H1 (cell line): Measurements from ENCODE around the gene SLIT3. TPM values are rescaled to one million over a fixed set of nuclear protein-coding genes. Genes with fewer than 3 reads are reported as not detected.

Source experiments
- CTCF ChIA-PET: fragments of 300-600 bp; sonication (Branson Sonifier 250); formaldehyde crosslinking; loops from one replicate; lab custom pipeline; 2021; ENCODE audit not compliant: partially characterized antibody; lab: Charles Lee
- POLR2A ChIA-PET: fragments of 300-600 bp; sonication (Branson Sonifier 250); formaldehyde crosslinking; loops from one replicate; lab custom pipeline; 2021; ENCODE audit warnings: inconsistent platforms; ENCODE audit not compliant: partially characterized antibody; lab: Charles Lee
- DNase-seq, 2 experiments: peaks; one replicate each; pipeline versions ENCODE4 v3.0.0 to v3.0.0-alpha.2; 2010 to 2022; ENCODE audit warnings: low spot score in 2 of 2, low read depth in 1 of 2, mixed read lengths in 1 of 2
- FAIRE-seq: peaks from 2 replicates; lab custom pipeline; 2011; peaks lifted over from hg19 to GRCh38; lab: Jason Lieb, UNC
- H2AFZ ChIP-seq: 2 replicates; pipeline ENCODE4 v1.8.1; 2012; ENCODE audit warnings: low read length, inconsistent platforms
- H2AK5ac ChIP-seq: 2 replicates; pipeline ENCODE4 v1.6.1; 2013; ENCODE audit warnings: low read depth, low read length
- H2BK120ac ChIP-seq: replicated peaks from 2 replicates; pipeline ENCODE3; 2013; ENCODE audit warnings: low read depth, low read length, inconsistent platforms
- H2BK12ac ChIP-seq: 2 replicates; pipeline ENCODE4 v1.6.1; 2013; ENCODE audit warnings: low read depth, low read length
- H2BK15ac ChIP-seq: 2 replicates; pipeline ENCODE4 v1.6.1; 2013; ENCODE audit warnings: low read length
- H2BK20ac ChIP-seq: 2 replicates; pipeline ENCODE4 v1.6.1; 2013; ENCODE audit warnings: low read length
- H2BK5ac ChIP-seq: 2 replicates; pipeline ENCODE4 v1.6.1; 2013; ENCODE audit warnings: low read depth, low read length
- H3K14ac ChIP-seq: 2 replicates; pipeline ENCODE4 v1.6.1; 2013; ENCODE audit warnings: inconsistent platforms; ENCODE audit not compliant: insufficient read length
- H3K18ac ChIP-seq: 2 replicates; pipeline ENCODE4 v1.6.1; 2013; ENCODE audit warnings: low read length; ENCODE audit errors: extremely low read depth
- H3K23ac ChIP-seq: 2 replicates; pipeline ENCODE4 v1.6.1; 2013; ENCODE audit warnings: inconsistent platforms; ENCODE audit not compliant: insufficient read length
- H3K23me2 ChIP-seq: 2 replicates; pipeline ENCODE4 v1.6.1; 2013; ENCODE audit warnings: low read depth, low read length
- H3K27ac ChIP-seq: 2 replicates; pipeline ENCODE4 v1.6.1; 2011; ENCODE audit warnings: low read depth, low read length, inconsistent platforms
- H3K27me3 ChIP-seq, 4 experiments: replicated peaks in 1 of 4; 1 replicate in 1 of 4; 2 replicates in 3 of 4; pipeline versions ENCODE4 v1.6.1 to v1.8.1; 2011 to 2013; ENCODE audit warnings: low read length in 3 of 4, mild to moderate bottlenecking in 3 of 4, inconsistent platforms in 2 of 4, mixed read lengths in 2 of 4, moderate library complexity in 1 of 4; ENCODE audit not compliant: control insufficient read depth in 3 of 4, insufficient read depth in 3 of 4; ENCODE audit errors: extremely low read depth in 1 of 4
- H3K36me3 ChIP-seq, 4 experiments: 2 replicates each; pipeline versions ENCODE4 v1.6.1 to v1.8.1; 2011 to 2013; ENCODE audit warnings: mild to moderate bottlenecking in 4 of 4, low read length in 3 of 4, moderate library complexity in 2 of 4, control low read depth in 1 of 4, inconsistent platforms in 1 of 4; ENCODE audit not compliant: insufficient read depth in 4 of 4, control insufficient read depth in 2 of 4
- H3K4ac ChIP-seq: replicated peaks from 2 replicates; pipeline ENCODE3; 2013; ENCODE audit warnings: low read length, low read depth, mixed read lengths, inconsistent platforms; ENCODE audit not compliant: insufficient read length
- H3K4me1 ChIP-seq, 4 experiments: replicated peaks in 1 of 4; 1 replicate in 1 of 4; 2 replicates in 3 of 4; pipeline versions ENCODE4 v1.6.1 to v1.8.1; 2011 to 2013; ENCODE audit warnings: low read length in 3 of 4, inconsistent platforms in 2 of 4, mixed read lengths in 1 of 4; ENCODE audit not compliant: insufficient read depth in 4 of 4, control insufficient read depth in 3 of 4
- H3K4me2 ChIP-seq, 2 experiments: 2 replicates each; pipeline versions ENCODE4 v1.6.1 to v1.8.1; 2011 to 2013; ENCODE audit warnings: low read depth in 2 of 2, low read length in 2 of 2, control low read depth in 1 of 2, inconsistent platforms in 1 of 2, mild to moderate bottlenecking in 1 of 2; ENCODE audit not compliant: insufficient read depth in 1 of 2
- H3K4me3 ChIP-seq, 4 experiments: fragments of 200-600, 300-600 bp in 1 of 4; sonication (generic), shearing (Covaris generic), sonication (Bioruptor Twin) in 1 of 4; 2 replicates each; pipeline versions ENCODE4 v1.5.1 to v1.8.1; 2011 to 2016; ENCODE audit warnings: low read length in 4 of 4, low read depth in 3 of 4, control low read depth in 2 of 4, inconsistent platforms in 2 of 4, mild to moderate bottlenecking in 2 of 4, mixed read lengths in 1 of 4, moderate library complexity in 1 of 4; ENCODE audit not compliant: insufficient read depth in 2 of 4; ENCODE audit errors: extremely low read depth in 1 of 4
- H3K56ac ChIP-seq: replicated peaks from 2 replicates; pipeline ENCODE3; 2013; ENCODE audit warnings: low read depth, mild to moderate bottlenecking, mixed read lengths, low read length, inconsistent platforms; ENCODE audit not compliant: insufficient read length
- H3K79me1 ChIP-seq: 2 replicates; pipeline ENCODE4 v1.6.1; 2013; ENCODE audit warnings: low read depth, low read length, control low read depth
- H3K79me2 ChIP-seq, 2 experiments: 2 replicates each; pipeline versions ENCODE4 v1.6.1 to v1.8.1; 2012 to 2013; ENCODE audit warnings: low read length in 2 of 2, mild to moderate bottlenecking in 2 of 2, inconsistent platforms in 1 of 2; ENCODE audit not compliant: insufficient read depth in 2 of 2, control insufficient read depth in 1 of 2
- H3K9ac ChIP-seq, 4 experiments: replicated peaks in 1 of 4; 1 replicate in 1 of 4; 2 replicates in 3 of 4; pipeline versions ENCODE4 v1.6.1 to v1.8.1; 2011 to 2013; ENCODE audit warnings: low read depth in 3 of 4, low read length in 3 of 4, control low read depth in 2 of 4, mild to moderate bottlenecking in 2 of 4, moderate library complexity in 2 of 4, inconsistent platforms in 1 of 4; ENCODE audit errors: extremely low read depth in 1 of 4
- H3K9me3 ChIP-seq, 2 experiments: 2 replicates each; pipeline versions ENCODE4 v1.6.1 to v1.8.1; 2012 to 2013; ENCODE audit warnings: mild to moderate bottlenecking in 2 of 2, moderate library complexity in 2 of 2, control low read depth in 1 of 2, inconsistent platforms in 1 of 2, low read depth in 1 of 2, low read length in 1 of 2, mixed read lengths in 1 of 2; ENCODE audit not compliant: insufficient read depth in 2 of 2
- H4K20me1 ChIP-seq, 2 experiments: replicated peaks in 1 of 2; 2 replicates each; pipeline versions ENCODE3 to v1.8.1; 2011 to 2013; ENCODE audit warnings: inconsistent platforms in 2 of 2, low read length in 2 of 2, mild to moderate bottlenecking in 1 of 2; ENCODE audit not compliant: insufficient read depth in 2 of 2, control insufficient read depth in 1 of 2
- H4K5ac ChIP-seq: 2 replicates; pipeline ENCODE4 v1.6.1; 2013; ENCODE audit warnings: low read length, low read depth, mixed read lengths, inconsistent platforms; ENCODE audit not compliant: insufficient read length
- H4K8ac ChIP-seq: 2 replicates; pipeline ENCODE4 v1.8.0; 2013; ENCODE audit warnings: mild to moderate bottlenecking, moderate library complexity, low read length, inconsistent platforms; ENCODE audit not compliant: insufficient read depth; ENCODE audit errors: extremely low read depth
- H4K91ac ChIP-seq: replicated peaks from 2 replicates; pipeline ENCODE3; 2013; ENCODE audit warnings: low read length, mixed read lengths, inconsistent platforms; ENCODE audit not compliant: insufficient read length
- BACH1 ChIP-seq: IDR thresholded peaks from 2 replicates; pipeline ENCODE4 v1.6.1; 2012; ENCODE audit warnings: low read length, improper control_type of control experiment
- EZH2 ChIP-seq: fragments of 200-600 bp; sonication (generic); IDR thresholded peaks from 2 replicates; pipeline ENCODE4 v1.7.1; 2012; ENCODE audit warnings: low read depth, mild to moderate bottlenecking, moderate library complexity, low read length, inconsistent platforms; ENCODE audit not compliant: severe bottlenecking
- HDAC6 ChIP-seq: IDR thresholded peaks from one replicate; pipeline ENCODE4 v1.7.1; 2012; ENCODE audit warnings: low read depth, mild to moderate bottlenecking, inconsistent platforms, low read length, moderate library complexity
- NANOG ChIP-seq: IDR thresholded peaks from 2 replicates; pipeline ENCODE4 v1.6.1; 2011; ENCODE audit warnings: low read length, low read depth, mild to moderate bottlenecking, inconsistent platforms; ENCODE audit not compliant: insufficient read depth, poor library complexity, severe bottlenecking
- RBBP5 ChIP-seq: IDR thresholded peaks from 2 replicates; pipeline ENCODE4 v1.7.1; 2012; ENCODE audit warnings: low read depth, mild to moderate bottlenecking, inconsistent platforms, low read length, moderate library complexity, borderline replicate concordance
- SP2 ChIP-seq: IDR thresholded peaks from 2 replicates; pipeline ENCODE4 v1.6.1; 2012; ENCODE audit warnings: mild to moderate bottlenecking, low read length, inconsistent platforms
- SUZ12 ChIP-seq: fragments of 200-600 bp; sonication (generic); IDR thresholded peaks from 2 replicates; pipeline ENCODE4 v1.6.1; 2012; ENCODE audit warnings: mild to moderate bottlenecking, inconsistent platforms, low read length, moderate library complexity, mixed read lengths
- WGBS, 2 experiments: shearing (Covaris generic) in 1 of 2; methylation state at CpG; one replicate each; pipeline versions ENCODE4 v1.1.6 to v1.1.7; 2013 to 2015; ENCODE audit warnings: low lambda C conversion rate in 2 of 2, mixed read lengths in 2 of 2, inconsistent platforms in 1 of 2, low coverage in 1 of 2, missing lambda C conversion rate in 1 of 2; ENCODE audit not compliant: insufficient replicate concordance in 2 of 2, insufficient coverage in 1 of 2, insufficient read length in 1 of 2; ENCODE audit errors: extremely low coverage in 1 of 2, missing lambda C conversion rate in 1 of 2; 5-methylcytosine and 5-hydroxymethylcytosine counted together
- polyA plus RNA-seq, 7 experiments: library from polyadenylated mRNA; depleted of rRNA in 3 of 7; stranded (reverse) in 5 of 7; unstranded in 2 of 7; fragments of >200 nt in 5 of 7; fragments of 200-250 nt in 2 of 7; gene quantifications; 1 replicate in 5 of 7; 2 replicates in 1 of 7; 4 replicates in 1 of 7; pipeline versions ENCODE4 v1.2.1 to v1.2.3, GENCODE V29; 2011 to 2013; ENCODE audit warnings: missing spikeins in 2 of 7, mixed read lengths in 2 of 7
- total RNA-seq: library from RNA; stranded (reverse); fragmentation: NEBNext Ultra II Directional; extraction: Animal tissue kit (Norgen Biotek cat#: 25700); gene quantifications from 2 replicates; pipeline ENCODE4 v1.2.1, GENCODE V29; 2021
- TF ChIP-seq, protein P1 (sequence below), 3 experiments: IDR thresholded peaks; 1 replicate in 2 of 3; 2 replicates in 1 of 3; pipeline versions ENCODE4 v1.5.1 to v1.6.1; 2011; ENCODE audit warnings: low read length in 3 of 3, mild to moderate bottlenecking in 3 of 3, inconsistent platforms in 2 of 3, low read depth in 1 of 3, moderate library complexity in 1 of 3; ENCODE audit not compliant: insufficient read depth in 1 of 3; ENCODE audit errors: control extremely low read depth in 1 of 3
- TF ChIP-seq, protein P2 (sequence below): IDR thresholded peaks from 2 replicates; pipeline ENCODE4 v1.6.1; 2012; ENCODE audit warnings: inconsistent platforms
- TF ChIP-seq, protein P3 (sequence below): IDR thresholded peaks from 2 replicates; pipeline ENCODE4 v1.6.1; 2012; ENCODE audit warnings: inconsistent platforms

Gene SLIT3
- total and polyA plus RNA-seq, 2 of the 8 experiments (the other 6 are each of a cell fraction or from before 2014, with no cell fraction given) = 1.1 to 1.2 TPM

DNA sequence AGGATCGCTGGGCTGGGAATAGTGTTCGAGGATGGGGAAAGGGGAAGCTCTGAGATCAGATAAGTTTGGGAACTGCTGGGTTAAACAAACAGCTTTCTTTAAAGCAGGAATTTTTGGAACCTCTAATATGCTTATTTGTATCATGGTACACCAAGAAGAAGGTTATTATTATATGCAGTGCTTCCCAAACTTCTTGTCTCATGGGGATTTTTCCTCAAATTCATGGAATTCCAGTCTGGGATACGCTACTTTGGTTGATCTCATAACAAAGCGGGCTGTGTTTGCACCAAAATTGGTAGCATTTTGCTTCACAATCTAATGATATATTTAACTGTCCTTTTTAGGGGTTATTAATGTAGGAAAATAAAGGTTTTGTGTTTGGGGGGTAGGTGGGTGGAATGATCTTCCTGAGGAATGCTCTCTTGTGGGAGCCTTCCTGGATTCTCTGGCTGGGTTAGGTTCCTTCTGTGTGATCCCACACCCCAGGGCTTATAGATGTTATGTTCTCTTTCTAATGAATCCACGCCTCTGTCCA is 605.6 kb downstream of the SLIT3 start:
- no peak overlapping the region for H3K23ac ChIP-seq
- H2BK12ac ChIP-seq = no peak overlapping the region
- no peak overlapping the region for H3K9ac ChIP-seq
- H3K9me3 ChIP-seq = no peaks in the 10 kb centered on the region
- no peaks in the 10 kb centered on the region for H4K20me1 ChIP-seq
- H3K14ac ChIP-seq = no peak overlapping the region
- H3K4me2 ChIP-seq = no peak overlapping the region
- no peaks in the 10 kb centered on the region for H3K79me1 ChIP-seq
- H3K23me2 ChIP-seq = no peaks in the 10 kb centered on the region
- H2AK5ac ChIP-seq = no peak overlapping the region
- H3K4me1 ChIP-seq = peaks cover 0 to 2% (median 0%) of the 10 kb centered on the region in 4 experiments; a peak in 1 of 7 replicates
- no peak overlapping the region for H4K91ac ChIP-seq
- H4K5ac ChIP-seq = no peak overlapping the region
- no peak overlapping the region for H2AFZ ChIP-seq
- H3K27ac ChIP-seq = no peak overlapping the region
- H3K18ac ChIP-seq = no peak overlapping the region
- no peak overlapping the region for H2BK20ac ChIP-seq
- no peak for DNase-seq
- H4K8ac ChIP-seq = no peak overlapping the region
- no peaks in the 10 kb centered on the region for H3K27me3 ChIP-seq
- no peak overlapping the region for H3K4ac ChIP-seq
- no peak overlapping the region for H3K4me3 ChIP-seq
- 92% methylated on average over 5 of the region's 5 CpGs; no CpG with 5 or more reads in 1 of the 2 experiments for WGBS, 2 experiments
- no peak overlapping the region for H2BK5ac ChIP-seq
- H3K36me3 ChIP-seq = no peaks in the 10 kb centered on the region
- no peak for FAIRE-seq
- no peaks in the 10 kb centered on the region for H3K79me2 ChIP-seq
- no peak overlapping the region for H3K56ac ChIP-seq
- ChIA-PET POLR2A (no interaction called here), CTCF (interaction anchor here (1.1 to 11.9 kb wide), 4 partner anchors 11 to 252 kb away, joined by 3 to 89 read pairs (median 12); no protein-coding TSS in a partner anchor)
- H2BK15ac ChIP-seq = no peak overlapping the region
- no peak overlapping the region for H2BK120ac ChIP-seq
- TF ChIP-seq HDAC6 (no peak), NANOG (no peak), RBBP5 (no peak), BACH1 (no peak), SUZ12 (no peak), EZH2 (no peak), SP2 (no peak)
- TF ChIP-seq, protein P1, sequence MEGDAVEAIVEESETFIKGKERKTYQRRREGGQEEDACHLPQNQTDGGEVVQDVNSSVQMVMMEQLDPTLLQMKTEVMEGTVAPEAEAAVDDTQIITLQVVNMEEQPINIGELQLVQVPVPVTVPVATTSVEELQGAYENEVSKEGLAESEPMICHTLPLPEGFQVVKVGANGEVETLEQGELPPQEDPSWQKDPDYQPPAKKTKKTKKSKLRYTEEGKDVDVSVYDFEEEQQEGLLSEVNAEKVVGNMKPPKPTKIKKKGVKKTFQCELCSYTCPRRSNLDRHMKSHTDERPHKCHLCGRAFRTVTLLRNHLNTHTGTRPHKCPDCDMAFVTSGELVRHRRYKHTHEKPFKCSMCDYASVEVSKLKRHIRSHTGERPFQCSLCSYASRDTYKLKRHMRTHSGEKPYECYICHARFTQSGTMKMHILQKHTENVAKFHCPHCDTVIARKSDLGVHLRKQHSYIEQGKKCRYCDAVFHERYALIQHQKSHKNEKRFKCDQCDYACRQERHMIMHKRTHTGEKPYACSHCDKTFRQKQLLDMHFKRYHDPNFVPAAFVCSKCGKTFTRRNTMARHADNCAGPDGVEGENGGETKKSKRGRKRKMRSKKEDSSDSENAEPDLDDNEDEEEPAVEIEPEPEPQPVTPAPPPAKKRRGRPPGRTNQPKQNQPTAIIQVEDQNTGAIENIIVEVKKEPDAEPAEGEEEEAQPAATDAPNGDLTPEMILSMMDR (IDR thresholded peaks at IDR 0.05; ENCODE audit: control extremely low read depth in 1 of 3, insufficient read depth in 1 of 3, low read depth in 1 of 3, low read length in 3 of 3) = no peak
- TF ChIP-seq, protein P2, sequence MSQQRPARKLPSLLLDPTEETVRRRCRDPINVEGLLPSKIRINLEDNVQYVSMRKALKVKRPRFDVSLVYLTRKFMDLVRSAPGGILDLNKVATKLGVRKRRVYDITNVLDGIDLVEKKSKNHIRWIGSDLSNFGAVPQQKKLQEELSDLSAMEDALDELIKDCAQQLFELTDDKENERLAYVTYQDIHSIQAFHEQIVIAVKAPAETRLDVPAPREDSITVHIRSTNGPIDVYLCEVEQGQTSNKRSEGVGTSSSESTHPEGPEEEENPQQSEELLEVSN = no peak
- TF ChIP-seq, protein P3, sequence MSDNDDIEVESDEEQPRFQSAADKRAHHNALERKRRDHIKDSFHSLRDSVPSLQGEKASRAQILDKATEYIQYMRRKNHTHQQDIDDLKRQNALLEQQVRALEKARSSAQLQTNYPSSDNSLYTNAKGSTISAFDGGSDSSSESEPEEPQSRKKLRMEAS = no peak
